ENCODE results near the gene ABR. TPM values are rescaled to one million over a fixed set of nuclear protein-coding genes. Genes with fewer than 3 reads are reported as not detected.

Gene ABR
- total and polyA plus RNA-seq, 2 of the 13 experiments (the other 11 are each of a cell fraction or from before 2014, with no cell fraction given) = 12.4 to 40.4 TPM

- POLR2A ChIA-PET = no interaction called here
- WGBS (ENCODE audit: low lambda C conversion rate) = 59% methylated on average over 14 of the region's 24 CpGs
- TF ChIP-seq, protein P1, sequence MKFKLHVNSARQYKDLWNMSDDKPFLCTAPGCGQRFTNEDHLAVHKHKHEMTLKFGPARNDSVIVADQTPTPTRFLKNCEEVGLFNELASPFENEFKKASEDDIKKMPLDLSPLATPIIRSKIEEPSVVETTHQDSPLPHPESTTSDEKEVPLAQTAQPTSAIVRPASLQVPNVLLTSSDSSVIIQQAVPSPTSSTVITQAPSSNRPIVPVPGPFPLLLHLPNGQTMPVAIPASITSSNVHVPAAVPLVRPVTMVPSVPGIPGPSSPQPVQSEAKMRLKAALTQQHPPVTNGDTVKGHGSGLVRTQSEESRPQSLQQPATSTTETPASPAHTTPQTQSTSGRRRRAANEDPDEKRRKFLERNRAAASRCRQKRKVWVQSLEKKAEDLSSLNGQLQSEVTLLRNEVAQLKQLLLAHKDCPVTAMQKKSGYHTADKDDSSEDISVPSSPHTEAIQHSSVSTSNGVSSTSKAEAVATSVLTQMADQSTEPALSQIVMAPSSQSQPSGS (CRISPR knock-in tag; IDR thresholded peaks at IDR 0.05) = no peak
- TF ChIP-seq SMYD3 (CRISPR knock-in tag; IDR thresholded peaks at IDR 0.05) (no peak), ZNF768 (CRISPR knock-in tag; IDR thresholded peaks at IDR 0.05) (peak; percentile 49; the same call in 1 of the 2 replicates), ZBTB10 (CRISPR knock-in tag; IDR thresholded peaks at IDR 0.05; ENCODE audit: borderline replicate concordance) (no peak), SP5 (CRISPR knock-in tag; IDR thresholded peaks at IDR 0.05; ENCODE audit: borderline replicate concordance, low read depth) (no peak), ZSCAN21 (CRISPR knock-in tag; IDR thresholded peaks at IDR 0.05; ENCODE audit: borderline replicate concordance) (no peak), NRL (CRISPR knock-in tag; IDR thresholded peaks at IDR 0.05; ENCODE audit: borderline replicate concordance) (no peak), DMTF1 (CRISPR knock-in tag; IDR thresholded peaks at IDR 0.05) (no peak), ZNF451 (CRISPR knock-in tag; IDR thresholded peaks at IDR 0.05) (no peak), TMF1 (CRISPR knock-in tag; IDR thresholded peaks at IDR 0.05; ENCODE audit: low read depth) (no peak), ZNF687 (CRISPR knock-in tag; IDR thresholded peaks at IDR 0.05) (peak; percentile 26; the same call in 1 of the 2 replicates), KLF6 (CRISPR knock-in tag; IDR thresholded peaks at IDR 0.05) (no peak), ZNF136 (CRISPR knock-in tag; IDR thresholded peaks at IDR 0.05; ENCODE audit: low read depth) (no peak)
Measured at GRCh38 chr17:1123393-1123831, 56.4 kb downstream of the ABR start.

More at GRCh38 chr17:1123393-1123831, 56.4 kb downstream of the ABR start:
- Histone ChIP-seq H3K4me1 (ENCODE audit: insufficient read depth, low read length) (peaks cover 22% of the 10 kb centered on the region), H4K20me1 (ENCODE audit: insufficient read depth, low read length) (no peaks in the 10 kb centered on the region), H2AFZ (ENCODE audit: low read length) (no peak overlapping the region), H3K27ac (ENCODE audit: extremely low read length, insufficient read depth, low read length) (no peak overlapping the region), H3K4me2 (ENCODE audit: low read depth, low read length) (peak overlapping the region; percentile 40; the same call in 1 of the 2 replicates), H3K9me3 (ENCODE audit: low read length) (no peaks in the 10 kb centered on the region), H3K4me3 (replicated peaks in 1 of 3; ENCODE audit: insufficient read depth in 1 of 3, low read depth in 2 of 3, low read length in 3 of 3) (no peak overlapping the region), H3K79me2 (ENCODE audit: insufficient read depth, low read length) (no peaks in the 10 kb centered on the region), H3K9ac (ENCODE audit: insufficient read depth, low read depth, low read length) (no peak overlapping the region), H3K36me3 (replicated peaks in 1 of 2; ENCODE audit: control insufficient read depth in 1 of 2, insufficient read depth in 2 of 2, low read length in 2 of 2) (no peaks in the 10 kb centered on the region), H3K27me3 (ENCODE audit: control insufficient read depth in 1 of 2, insufficient read depth in 2 of 2, low read length in 2 of 2) (peaks cover 23 to 73% of the 10 kb centered on the region in 2 experiments; a peak in 4 of 5 replicates)
- DNase-seq (ENCODE audit: low spot score) (no peak), FAIRE-seq (no peak), ATAC-seq (no peak)
- intact Hi-C loops (cut with micrococcal nuclease; ENCODE audit: unreplicated experiment) = loop anchor here (1.0 kb wide), 2 partner anchors 24 to 64 kb away; no protein-coding TSS in a partner anchor
- in situ Hi-C loops (cut with HindIII; ENCODE audit: extremely low pct_ligation_motif_present, low pct_unique_long_range_greater_than_20kb) = loop anchor here (5.0 kb wide), 1 partner anchor 64 kb away; no protein-coding TSS in a partner anchor
- BruUV-seq (replicated peaks) = no TSS peak
- CTCF ChIA-PET (ENCODE audit: low intra/inter-chr PET ratio, low total read pairs) = interaction anchor here (2.0 to 2.1 kb wide), 2 partner anchors 25 to 64 kb away, joined by 19 to 22 read pairs; no protein-coding TSS in a partner anchor
